Lung (tissue), 12 donors: ENCODE measurements around the gene OR4M1. TPM values are rescaled to one million over a fixed set of nuclear protein-coding genes. Genes with fewer than 3 reads are reported as not detected.
"Not testable (repeated sequence)": the region's sequence is repeated elsewhere in the genome, so short reads cannot be mapped to it uniquely, and the experiment has no call there.

Experiments used
- ATAC-seq: fragments of 200-7000 bp; cut with Tn5 transposase; one replicate; pipeline ENCODE4 v1.9.1; 2020; ENCODE audit warnings: moderate number of reproducible peaks; ENCODE audit not compliant: insufficient read depth, low FRiP score
- DNase-seq, 3 donors: peaks; one replicate each; pipeline ENCODE4 v3.0.0-alpha.2; 2013 to 2017
- H3K27ac ChIP-seq, 2 donors: one replicate each; pipeline ENCODE4 v1.5.1; 2013; ENCODE audit warnings: mild to moderate bottlenecking in 2 of 2, moderate library complexity in 2 of 2, control low read depth in 1 of 2, inconsistent platforms in 1 of 2, low read depth in 1 of 2, low read length in 1 of 2
- H3K27me3 ChIP-seq, 3 donors: one replicate each; pipeline ENCODE4 v1.5.1; 2013; ENCODE audit warnings: low read length in 2 of 3; ENCODE audit not compliant: control insufficient read depth in 3 of 3, insufficient read depth in 3 of 3
- H3K36me3 ChIP-seq, 4 donors: one replicate each; pipeline ENCODE4 v1.5.1; 2013; ENCODE audit warnings: low read length in 4 of 4, mild to moderate bottlenecking in 1 of 4, moderate library complexity in 1 of 4; ENCODE audit not compliant: control insufficient read depth in 4 of 4, insufficient read depth in 4 of 4
- H3K4me1 ChIP-seq, 5 donors: one replicate each; pipeline ENCODE4 v1.5.1; 2013; ENCODE audit warnings: low read length in 5 of 5, mild to moderate bottlenecking in 2 of 5, moderate library complexity in 1 of 5; ENCODE audit not compliant: control insufficient read depth in 5 of 5, insufficient read depth in 5 of 5
- H3K4me3 ChIP-seq: one replicate; pipeline ENCODE4 v1.5.1; 2013; ENCODE audit warnings: mild to moderate bottlenecking, control low read depth, moderate library complexity
- H3K9ac ChIP-seq, 2 donors: one replicate each; pipeline ENCODE4 v1.5.1; 2013; ENCODE audit warnings: low read length in 2 of 2, control low read depth in 1 of 2; ENCODE audit not compliant: insufficient read depth in 1 of 2
- H3K9me3 ChIP-seq, 4 donors: one replicate each; pipeline ENCODE4 v1.5.1; 2013; ENCODE audit warnings: low read length in 3 of 4, mild to moderate bottlenecking in 1 of 4, moderate library complexity in 1 of 4; ENCODE audit not compliant: control insufficient read depth in 4 of 4, insufficient read depth in 3 of 4
- CTCF ChIP-seq: IDR thresholded peaks from 2 replicates; pipeline ENCODE4 v1.5.1; 2012; ENCODE audit warnings: mild to moderate bottlenecking; ENCODE audit errors: control extremely low read depth, extremely low read depth
- WGBS, 2 donors: extraction: QIAGEN DNeasy Blood & Tissue Kit; methylation state at CpG; one replicate each; pipeline ENCODE4 v1.1.7; 2013; 5-methylcytosine and 5-hydroxymethylcytosine counted together
- polyA plus RNA-seq, 2 donors: library from polyadenylated mRNA; stranded (reverse); fragments of 200-250 nt; gene quantifications; one replicate each; pipeline ENCODE4 v1.2.1, GENCODE V29; 2013
- total RNA-seq, 2 donors: library from RNA; depleted of rRNA in 1 of 2; stranded (reverse); fragments of >200 nt in 1 of 2; gene quantifications; one replicate each; pipeline ENCODE4 v1.2.1, GENCODE V29; 2014 to 2021
- donor health status: control.
- donor health status: control.
- donor health status: Bipolar disorder and iron deficiency.
- donor health status: healthy.
- donor health status: DM: yes; HTN: yes; CAD: no.

OR4M1 gene
- total and polyA plus RNA-seq, 4 donors = not detected

DNA sequence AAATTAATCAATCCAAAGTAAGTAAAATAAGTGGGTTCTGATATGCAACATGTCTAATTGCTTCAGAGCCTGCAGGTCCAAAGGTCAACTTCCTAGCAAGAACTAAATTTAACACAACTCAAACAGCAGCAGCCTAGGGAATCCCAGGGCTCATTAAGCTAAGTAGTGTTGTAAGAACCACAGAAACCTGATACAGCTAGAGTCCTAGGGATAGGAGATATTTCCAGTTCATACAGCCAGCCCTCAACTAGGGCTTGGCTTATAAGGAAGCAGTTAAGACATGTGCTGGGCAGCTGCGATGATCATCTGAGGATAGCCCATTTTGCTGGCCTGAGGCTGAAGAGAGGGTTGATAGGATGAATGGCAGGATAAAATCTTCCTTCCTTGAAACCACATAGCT lies 30.0 kb upstream of the OR4M1 start, which contains the start of gene OR4Q3:
TSS of gene OR4Q3 (plus strand) at position 316 of the 400 bp plus-strand sequence.
- H3K27me3 ChIP-seq = no peaks in the 10 kb centered on the region
- DNase-seq (no peak), ATAC-seq (no peak)
- 79 to 81% methylated on average over 1 of the region's 1 CpG for WGBS, 2 donors
- no peak within 1 kb of the TSS for H3K4me3 ChIP-seq
- no peak within 1 kb of the TSS for H3K9ac ChIP-seq
- H3K4me1 ChIP-seq = no peaks in the 10 kb centered on the region
- TF ChIP-seq CTCF = no peak
- no peaks in the 10 kb centered on the region for H3K36me3 ChIP-seq
- peaks cover 0 to 3% (median 1%) of the 10 kb centered on the region in 4 donors for H3K9me3 ChIP-seq
- no peak within 1 kb of the TSS for H3K27ac ChIP-seq

DNA sequence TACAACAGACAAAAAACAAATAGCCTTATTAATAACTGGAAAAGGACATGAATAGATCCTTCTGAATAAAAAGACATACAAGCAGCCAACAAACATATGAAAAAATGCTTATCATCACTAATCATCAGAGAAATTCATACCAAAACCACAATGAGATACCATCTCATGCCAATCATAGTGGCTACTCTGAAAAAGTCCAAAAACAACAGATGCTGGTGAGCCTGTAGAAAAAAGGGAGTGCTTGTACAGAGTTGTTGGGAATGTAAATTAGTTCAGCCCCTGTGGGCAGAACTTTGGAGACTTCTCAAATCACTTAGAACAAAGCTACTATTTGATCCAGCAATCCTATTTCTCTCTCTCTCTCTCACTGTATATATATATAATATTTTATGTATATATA lies 21.0 kb upstream of the OR4M1 start:
- not testable (repeated sequence) for H3K9me3 ChIP-seq, H3K27ac ChIP-seq, H3K4me1 ChIP-seq, H3K9ac ChIP-seq, H3K27me3 ChIP-seq, ATAC-seq, H3K4me3 ChIP-seq, DNase-seq, H3K36me3 ChIP-seq

DNA sequence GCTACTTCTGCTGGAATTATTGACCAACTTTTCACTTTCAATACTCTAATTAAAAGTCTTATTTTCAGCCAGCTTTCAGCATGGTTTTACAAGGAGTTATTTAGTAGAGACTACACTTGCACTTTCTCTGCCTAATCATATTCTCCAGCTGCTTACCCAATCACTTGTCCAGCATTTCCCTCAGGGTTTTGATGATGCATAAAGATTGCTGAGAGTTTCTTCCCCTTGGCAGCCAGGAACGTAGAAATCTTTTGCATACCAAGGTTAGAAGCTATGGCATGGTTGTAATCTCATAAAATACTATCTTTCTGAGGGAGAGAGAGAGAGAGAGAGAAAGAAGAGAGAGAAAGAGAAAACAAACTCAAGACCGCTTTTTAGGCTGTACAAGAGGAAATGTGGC lies 19.1 kb upstream of the OR4M1 start:
- WGBS, 2 donors = 28 to 37% methylated on average over 2 of the region's 2 CpGs
- H3K27me3 ChIP-seq = no peaks in the 10 kb centered on the region
- no peak for TF ChIP-seq CTCF
- no peak for DNase-seq
- no peaks in the 10 kb centered on the region for H3K9me3 ChIP-seq
- no peak for ATAC-seq
- no peaks in the 10 kb centered on the region for H3K4me1 ChIP-seq
- no peak overlapping the region for H3K27ac ChIP-seq
- no peaks in the 10 kb centered on the region for H3K36me3 ChIP-seq
- H3K4me3 ChIP-seq = no peak overlapping the region
- no peak overlapping the region for H3K9ac ChIP-seq

- not testable (repeated sequence) for H3K36me3 ChIP-seq, DNase-seq, ATAC-seq, H3K4me3 ChIP-seq, H3K9ac ChIP-seq, H3K27me3 ChIP-seq, H3K4me1 ChIP-seq, H3K27ac ChIP-seq
- 56 to 57% methylated on average over 3 of the region's 3 CpGs for WGBS, 2 donors
- peaks cover 0 to 20% (median 6%) of the 10 kb centered on the region in 4 donors for H3K9me3 ChIP-seq
Observed at GRCh38 chr14:19771491-19771890, 1.8 kb upstream of the OR4M1 start.
